Suppressor macrophage treated with lipopolysaccharide for 1 hour (primary cell): Measurements from ENCODE around the gene RANBP17.
"Not testable (repeated sequence)": the region's sequence is repeated elsewhere in the genome, so short reads cannot be mapped to it uniquely, and the experiment has no call there.

Source experiments
- DNase-seq, 3 donors: peaks; one replicate each; pipeline ENCODE4 v3.0.0-alpha.2; 2020 to 2022

RANBP17 gene

DNA sequence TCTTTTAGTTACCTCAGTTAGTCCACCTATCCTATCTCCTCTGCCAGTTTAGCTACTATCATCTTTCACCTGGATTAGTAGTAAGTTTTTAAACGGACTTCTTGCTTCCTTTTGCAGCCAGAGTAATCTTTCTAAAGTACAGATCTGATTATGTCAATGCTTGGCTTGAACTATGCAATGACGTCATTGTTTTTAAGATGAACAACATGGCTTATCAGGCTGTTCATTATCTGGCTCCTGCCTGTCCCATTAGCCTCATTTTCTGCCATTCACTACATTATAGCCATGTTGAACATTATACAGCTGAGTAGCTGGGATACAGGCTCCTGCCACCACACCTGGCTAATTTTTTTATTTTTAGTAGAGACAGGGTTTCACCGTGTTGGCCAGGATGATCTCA is 98.7 kb downstream of the RANBP17 start:
- no peak for DNase-seq

DNA sequence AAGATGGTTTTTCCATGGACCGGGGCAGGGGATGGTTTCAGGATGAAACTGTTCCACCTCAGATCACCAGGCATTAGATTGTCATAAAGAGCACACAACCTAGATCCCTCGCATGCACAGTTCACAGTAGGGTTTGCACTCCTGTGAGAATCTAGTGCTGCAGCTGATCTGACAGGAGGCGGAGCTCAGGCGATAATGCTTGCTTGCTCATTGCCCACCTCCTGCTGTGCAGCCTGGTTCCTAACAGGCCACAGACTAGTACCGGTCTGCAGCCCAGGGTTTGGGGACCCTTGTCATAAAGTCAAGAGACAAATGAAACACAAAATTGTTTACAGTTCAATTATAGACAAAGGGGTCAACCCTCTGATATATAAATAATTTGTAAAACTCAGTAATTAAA is 101.7 kb downstream of the RANBP17 start:
- no peak for DNase-seq

DNA sequence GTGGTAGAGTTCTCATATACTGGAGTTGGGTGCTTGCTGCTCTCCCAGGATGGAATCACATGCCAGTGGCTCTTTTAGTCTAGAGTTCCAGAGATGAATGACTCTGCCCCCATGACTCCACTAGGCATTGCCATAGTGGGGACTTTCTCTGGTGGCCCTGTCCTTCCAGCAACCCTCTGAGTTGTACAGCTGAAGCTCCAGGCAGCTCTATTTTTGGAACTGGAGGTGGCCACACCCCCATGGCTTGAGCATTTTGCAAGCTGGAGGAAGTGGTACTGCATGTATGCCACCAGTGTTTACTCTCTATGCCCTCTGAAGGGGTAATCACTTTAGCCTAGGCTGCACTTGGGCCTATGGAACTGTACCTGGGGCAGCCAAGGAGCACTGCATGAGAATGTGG is 112.6 kb downstream of the RANBP17 start:
- peak; percentile 30 to 69 (median 38) for DNase-seq

DNA sequence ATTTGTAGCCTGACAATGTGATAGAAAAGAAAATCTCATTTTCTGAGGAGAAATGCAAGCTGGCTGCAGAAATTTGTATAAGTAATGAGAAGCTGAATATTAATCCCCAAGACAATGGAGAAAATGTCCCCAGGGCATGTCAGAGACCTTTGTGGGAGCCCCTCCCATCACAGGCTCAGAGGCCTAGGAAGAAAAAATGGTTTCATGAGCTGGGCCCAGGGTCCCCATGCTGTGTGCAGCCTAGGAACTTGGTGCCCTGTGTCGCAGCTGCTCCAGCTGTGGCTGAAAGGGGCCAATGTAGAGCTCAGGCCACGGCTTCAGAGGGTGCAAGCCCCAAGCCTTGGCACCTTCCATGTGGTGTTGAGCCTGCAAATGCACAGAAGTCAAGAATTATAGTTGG is 118.4 kb downstream of the RANBP17 start:
- DNase-seq, result not testable (repeated sequence)

DNA sequence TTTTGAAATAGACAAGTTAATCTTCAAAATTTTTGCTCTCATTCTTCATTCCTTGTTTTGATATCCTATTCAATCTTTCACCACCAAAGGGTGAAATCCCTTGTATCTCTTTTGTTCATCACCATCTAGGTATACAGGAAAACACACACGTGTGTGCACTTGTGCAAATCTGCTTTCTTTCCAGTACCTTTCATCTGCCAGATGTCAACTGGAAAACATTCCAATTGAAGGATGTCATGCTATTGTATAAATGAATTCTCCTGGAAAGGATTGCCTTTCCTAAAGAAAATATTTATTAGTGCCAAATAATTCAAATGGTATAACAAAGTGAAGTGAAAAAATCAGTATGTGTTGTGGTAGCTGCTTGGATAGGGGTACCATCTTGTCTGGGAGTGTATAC is 123.7 kb downstream of the RANBP17 start:
- no peak for DNase-seq

DNA sequence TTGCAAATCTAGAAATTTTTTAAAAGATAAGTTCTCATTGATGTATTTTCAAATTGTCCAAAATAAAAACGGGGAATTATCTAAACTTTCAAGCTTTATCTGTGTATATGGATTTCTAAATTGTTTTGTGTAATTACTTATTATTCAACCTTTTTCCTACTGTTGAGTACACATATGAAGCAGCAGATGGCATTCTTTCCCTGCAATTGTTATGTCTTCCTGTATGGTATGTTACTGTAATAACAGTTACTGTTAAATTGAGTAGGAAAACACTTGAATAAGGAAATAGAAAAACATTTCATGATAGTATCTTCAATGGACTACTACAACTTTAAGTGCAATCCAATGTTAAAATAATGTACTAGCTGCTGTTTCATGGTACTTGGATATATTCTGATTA is 124.8 kb downstream of the RANBP17 start:
- DNase-seq, result peak; percentile 25 to 49 (median 46)

DNA sequence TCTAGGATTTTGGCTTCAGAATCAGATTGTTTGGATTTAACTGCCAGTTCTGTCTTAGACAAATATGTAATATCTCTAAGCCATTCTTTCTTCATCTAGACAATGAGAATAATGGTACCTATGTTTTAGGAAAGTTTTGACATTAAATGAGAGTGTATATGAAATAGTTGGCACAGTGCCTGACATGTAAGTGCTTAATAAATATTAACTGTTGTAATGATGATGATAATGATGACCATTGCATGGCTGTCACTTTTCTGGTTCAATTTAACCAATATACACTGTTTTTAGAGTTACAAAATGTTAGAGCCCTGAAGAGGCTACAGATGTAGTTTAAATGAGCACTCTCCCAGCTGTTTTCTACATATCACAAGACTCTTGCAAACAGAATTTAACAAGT is 131.7 kb downstream of the RANBP17 start:
- no peak for DNase-seq

DNA sequence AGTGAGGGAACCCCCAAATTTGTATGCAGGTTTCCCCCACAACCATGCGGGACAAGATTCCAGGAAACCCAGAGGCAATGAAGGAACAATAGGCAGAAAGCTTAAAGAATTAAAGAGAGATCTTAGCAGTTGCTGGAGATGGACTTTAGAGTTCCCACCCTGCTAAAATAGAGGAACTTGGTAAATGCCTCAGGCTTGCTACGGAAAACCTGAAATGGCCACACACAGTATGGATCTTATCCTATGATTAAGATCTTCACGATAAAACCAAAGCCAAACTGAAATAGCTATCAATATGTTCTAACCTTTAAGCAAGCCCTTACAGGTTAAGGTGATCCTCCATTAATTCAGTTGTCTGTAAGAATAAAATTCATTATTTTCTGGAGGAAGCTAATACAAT is 148.3 kb downstream of the RANBP17 start:
- DNase-seq, result peak; percentile 37 to 56 (median 54)

DNA sequence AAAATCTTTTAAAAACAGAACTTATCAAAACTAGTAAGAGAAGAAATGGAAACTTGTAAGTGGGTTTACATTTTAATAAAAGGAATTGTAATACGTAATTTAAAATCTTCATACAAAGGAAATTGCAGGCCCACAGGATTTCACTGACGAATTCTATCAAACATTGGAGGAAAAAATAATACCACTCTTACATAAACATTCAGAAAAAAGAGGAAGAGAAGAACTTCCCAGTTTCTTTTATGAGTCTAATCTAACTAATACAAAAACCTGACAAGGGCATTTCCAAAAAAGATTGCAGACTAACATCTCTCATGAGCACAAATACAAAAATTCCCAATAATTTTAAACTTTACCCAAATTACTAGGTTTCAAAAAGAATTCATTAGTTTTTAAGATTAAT is 149.0 kb downstream of the RANBP17 start:
- peak; percentile 47 to 84 (median 82) for DNase-seq

DNA sequence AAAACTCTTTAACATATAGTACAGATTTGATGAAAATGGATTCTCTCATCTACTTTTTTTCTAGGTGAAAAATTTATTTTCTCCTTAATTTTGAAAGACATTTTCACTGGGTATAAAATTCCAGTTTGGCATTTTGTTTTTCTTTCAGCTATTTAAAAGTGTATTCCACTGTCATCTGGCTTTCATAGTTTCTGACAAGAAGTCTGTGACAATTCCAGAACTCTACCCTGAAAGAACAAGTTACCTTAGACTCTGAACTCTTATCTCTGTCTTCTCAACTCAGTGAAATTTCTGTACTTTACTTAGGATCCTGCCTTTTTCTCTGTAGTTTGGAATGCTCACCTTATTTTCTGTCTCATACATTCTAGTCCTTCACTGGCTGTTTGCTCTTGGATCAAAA is 161.7 kb downstream of the RANBP17 start:
- DNase-seq, result no peak

DNA sequence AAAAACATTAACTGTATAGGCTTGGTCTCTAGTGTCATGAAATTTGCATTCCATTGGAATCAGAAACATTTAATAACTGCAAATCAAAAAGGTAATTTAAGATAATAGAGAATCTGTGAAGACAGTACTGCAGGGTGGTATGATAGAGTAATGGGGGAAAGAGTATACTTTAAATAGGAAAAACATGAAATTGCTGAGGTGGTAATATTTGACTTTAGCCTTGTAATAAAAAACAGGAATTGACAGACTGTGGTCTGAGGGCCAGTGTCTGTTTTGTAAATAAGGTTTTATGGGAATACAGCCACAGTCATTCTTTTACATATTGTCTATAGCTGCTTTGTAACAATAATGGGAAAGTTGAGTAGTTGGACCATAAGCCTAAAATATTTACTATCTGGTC is 162.3 kb downstream of the RANBP17 start:
- no peak for DNase-seq

DNA sequence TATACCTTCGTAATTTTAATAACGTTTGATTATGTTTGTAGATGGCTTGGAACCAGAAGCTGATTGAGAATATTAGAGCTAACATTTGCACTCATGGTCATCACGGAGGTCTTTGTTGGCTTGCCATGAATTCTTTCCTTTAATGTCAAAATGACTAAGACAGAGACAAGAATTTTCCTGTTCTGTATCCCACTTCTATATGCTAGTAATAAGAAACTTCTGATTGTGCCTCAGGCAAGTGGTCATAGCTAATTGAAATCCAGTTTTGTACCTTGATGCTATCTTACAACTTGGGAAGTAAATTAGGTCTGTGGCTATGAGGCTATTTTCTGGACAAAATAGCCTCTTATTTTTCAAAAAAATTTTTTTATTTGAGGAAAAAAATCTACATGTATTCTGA is 167.6 kb downstream of the RANBP17 start:
- DNase-seq, result no peak

DNA sequence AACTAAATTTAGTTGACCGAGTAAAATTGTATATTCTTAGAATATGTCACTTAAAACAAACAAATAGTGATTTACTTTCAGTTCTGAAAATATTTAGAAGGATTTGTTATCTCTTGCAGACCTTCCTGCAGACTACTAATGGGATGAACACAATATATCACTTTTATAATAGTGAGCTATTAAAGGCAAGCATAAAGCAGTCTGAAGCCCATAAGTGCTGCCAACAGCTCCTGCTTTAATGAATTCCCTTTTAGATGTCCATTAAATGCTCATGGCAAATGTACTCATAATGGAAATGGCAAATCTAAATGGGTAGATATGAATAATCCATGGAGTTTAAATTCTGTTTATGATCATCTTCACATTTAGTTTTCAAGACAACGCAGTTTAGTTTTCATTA is 170.2 kb downstream of the RANBP17 start:
- no peak for DNase-seq

DNA sequence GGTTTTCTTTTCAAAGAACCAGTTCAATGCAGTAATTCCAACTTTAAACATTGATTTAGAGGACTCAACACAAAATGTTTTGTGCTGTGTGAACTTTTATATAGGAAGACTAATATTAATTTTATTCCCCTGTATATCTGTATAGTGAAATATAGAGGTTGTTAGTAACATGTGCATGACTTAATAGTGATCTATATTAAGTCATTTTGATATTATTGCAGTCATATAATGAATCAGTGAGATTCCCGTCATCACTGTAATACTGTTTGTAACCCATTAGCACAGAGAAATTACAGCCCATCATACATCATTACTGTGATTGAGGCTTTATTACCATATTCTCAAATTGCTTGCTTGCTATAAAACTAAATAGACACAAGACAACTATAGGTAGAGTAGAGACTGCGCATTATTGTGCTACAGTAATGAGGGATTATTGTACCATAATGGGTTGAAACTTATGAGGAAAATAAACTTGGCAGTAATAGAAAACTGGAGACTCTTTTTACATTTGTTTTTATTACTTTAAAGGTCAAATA is 170.7 kb downstream of the RANBP17 start:
- DNase-seq, result no peak

DNA sequence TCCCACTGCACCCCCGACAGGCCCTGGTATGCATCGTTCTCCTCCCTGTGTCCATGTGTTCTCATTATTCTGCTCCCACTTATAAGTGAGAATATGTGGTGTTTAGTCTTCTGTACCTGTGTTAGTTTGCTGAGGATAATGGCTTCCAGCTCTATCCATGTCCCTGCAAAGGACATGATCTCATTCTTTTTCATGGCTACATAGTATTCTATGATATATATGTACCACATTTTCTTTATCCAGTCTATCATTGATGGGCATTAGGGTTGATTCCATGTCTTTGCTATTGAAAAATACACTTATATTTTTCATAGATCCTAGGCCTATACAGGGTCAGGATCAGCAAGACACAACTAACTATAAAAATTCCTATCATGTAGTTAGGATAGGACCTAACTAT is 180.1 kb downstream of the RANBP17 start:
- DNase-seq, result not testable (repeated sequence)

DNA sequence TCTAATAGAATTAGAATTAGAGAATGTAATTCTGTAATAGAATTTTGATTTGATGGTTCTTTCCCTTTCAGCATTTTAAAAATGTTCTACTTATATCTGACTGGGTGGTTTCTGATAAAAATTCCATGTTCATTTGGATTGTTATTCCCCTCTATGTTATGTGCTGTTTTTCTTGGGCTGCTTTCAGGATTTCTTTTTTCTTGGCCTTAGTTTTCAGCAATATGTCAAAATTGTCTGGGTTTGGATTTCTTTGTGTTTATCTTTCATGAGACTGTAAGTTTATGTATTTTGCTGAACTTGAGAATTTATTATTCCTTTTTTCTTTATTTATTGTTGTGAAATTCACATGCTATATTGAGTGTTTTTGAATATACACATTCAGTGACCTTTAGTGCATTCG is 189.1 kb downstream of the RANBP17 start:
- no peak for DNase-seq

DNA sequence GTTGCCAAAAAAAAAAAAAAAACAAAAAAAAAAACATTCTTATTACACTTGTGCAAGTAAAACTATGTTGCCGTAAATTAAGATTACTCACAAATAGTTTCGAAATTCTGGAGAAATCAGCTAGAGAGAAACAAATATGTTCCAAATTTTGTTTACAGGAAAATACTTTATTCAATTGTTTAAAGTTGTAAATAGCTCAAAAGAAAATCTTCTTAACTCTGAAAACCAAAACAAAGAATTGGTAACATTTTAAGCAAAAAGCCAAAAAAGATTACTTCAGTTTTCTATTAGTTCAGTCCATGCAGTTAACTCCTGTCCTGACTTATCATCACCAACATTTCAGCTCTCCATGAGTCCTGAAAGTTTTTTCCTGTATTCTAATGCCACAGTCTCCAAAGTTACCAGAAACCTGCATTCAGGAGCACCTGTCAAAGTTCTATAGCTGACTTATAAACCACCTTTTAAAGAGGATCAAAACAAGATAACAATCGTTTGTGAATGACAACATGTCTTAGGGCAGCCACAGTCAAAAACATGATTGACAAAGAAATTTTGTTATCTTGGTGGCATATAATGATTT is 194.1 kb downstream of the RANBP17 start:
- DNase-seq, result peak in 1 of 3 donors; percentile 1

DNA sequence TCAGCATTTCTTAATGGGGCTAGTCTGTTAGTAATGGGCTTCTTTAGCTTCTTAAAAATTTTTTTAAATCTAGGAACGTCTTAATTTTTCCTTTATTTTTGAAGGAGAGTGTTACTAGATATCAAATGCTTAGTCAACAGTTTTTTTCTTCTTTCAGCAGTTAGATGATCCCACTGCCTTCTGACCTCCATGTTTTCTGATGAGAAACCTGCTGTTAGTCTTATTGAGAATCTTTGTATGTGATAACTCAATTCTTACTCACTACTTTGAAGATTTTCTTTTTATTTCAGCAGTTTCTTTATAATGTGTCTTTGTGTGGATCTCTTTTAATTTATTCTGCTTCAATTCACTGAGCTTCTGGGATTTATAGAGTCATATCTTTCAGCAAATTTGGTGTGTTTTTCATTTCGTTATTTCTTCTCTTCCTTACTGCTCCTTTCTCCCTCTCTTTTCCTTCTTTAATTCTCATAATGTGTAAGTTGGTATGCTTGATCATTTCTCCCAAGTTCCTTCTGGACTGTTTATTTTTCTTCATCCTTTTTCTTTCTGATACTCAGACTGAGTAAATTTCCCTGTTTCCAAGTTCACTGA is 205.8 kb downstream of the RANBP17 start:
- DNase-seq, result no peak

DNA sequence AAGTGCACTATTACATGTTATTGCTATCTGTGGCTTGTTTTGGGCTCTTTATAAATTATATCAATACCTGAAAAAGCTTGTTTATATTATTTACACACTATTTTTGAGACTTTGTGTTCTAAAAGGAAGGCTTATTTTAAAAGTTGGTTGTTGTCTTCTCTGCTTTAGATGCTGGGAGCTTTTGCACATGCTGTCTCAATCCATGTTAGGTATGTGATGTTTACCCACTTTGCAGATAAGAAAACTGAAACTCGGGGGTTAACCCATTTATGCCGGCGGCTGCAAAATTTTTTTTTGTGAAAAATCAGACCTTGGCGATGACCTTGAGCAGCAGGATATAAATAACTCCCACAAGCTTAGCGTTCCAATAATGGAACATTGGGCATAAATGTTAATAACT is 212.9 kb downstream of the RANBP17 start:
- no peak for DNase-seq

DNA sequence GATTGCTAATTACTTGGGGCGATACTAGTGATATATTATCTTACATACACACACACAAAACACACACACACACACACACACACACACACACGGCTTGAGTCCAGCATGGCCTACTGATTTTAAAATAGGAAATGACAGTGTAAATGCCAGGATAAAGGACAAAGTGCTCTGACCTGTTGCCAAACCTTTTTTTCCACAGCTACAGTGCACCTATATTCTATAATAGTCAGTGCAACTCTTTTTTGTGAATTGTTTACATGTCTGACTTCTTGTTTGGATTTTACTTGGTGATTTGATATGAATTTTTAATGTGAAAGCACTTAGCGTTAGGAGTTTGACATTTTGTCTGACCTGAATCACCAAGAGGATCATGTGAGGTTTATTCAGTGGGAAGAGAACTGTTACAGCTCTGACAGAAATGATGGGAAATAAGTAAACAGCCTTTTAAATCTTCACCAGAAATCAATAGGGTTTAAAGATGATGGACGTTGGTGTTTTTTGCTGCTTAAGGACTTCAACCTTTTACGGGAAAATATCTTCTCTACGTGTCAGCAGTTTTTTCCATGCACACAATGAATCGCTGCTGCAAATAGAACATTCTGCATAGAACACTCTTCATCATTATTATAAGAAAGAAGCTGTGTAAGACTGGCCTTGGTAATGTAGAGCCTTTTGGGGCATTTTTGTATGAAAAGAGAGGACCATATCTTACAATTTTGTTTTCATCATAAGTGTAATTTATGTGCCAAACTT is 218.5 kb downstream of the RANBP17 start:
- no peak for DNase-seq

DNA sequence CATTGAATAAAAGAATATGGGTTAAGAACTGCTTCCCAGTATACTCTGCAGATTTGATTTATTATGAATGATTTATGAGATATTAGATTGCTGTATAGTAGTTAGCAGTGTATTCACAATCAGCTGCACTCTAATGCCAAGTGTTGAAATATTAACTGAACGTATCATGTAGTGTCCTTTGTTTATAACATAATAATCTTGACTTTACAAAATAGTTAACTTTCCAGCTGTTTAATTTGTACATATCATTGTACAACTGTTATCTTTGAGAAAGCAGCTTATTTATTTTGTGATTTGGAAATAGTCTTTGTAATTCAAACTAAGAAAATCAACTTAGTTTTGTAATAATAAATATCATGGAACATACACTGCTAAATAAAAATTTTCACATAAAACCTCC is 219.5 kb downstream of the RANBP17 start:
- DNase-seq, result no peak

DNA sequence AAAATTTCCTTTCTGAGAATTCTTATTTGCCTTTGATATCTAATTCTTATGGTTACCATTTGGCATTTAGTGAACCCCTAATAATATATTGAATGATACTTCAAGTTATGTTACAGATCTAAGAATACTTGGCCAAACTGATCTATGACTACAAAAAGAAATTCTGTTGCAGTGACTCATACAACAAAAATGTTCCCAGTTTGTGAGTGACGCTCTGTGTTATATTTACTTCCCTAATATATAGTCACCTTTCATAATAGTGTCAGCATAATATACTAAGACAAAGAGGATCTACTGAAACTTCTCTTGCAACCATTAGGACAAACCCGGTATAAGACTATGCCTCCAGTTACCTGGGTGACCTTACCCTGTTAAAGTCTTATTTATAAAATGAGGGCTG is 230.4 kb downstream of the RANBP17 start:
- peak; percentile 2 to 47 (median 47) for DNase-seq

DNA sequence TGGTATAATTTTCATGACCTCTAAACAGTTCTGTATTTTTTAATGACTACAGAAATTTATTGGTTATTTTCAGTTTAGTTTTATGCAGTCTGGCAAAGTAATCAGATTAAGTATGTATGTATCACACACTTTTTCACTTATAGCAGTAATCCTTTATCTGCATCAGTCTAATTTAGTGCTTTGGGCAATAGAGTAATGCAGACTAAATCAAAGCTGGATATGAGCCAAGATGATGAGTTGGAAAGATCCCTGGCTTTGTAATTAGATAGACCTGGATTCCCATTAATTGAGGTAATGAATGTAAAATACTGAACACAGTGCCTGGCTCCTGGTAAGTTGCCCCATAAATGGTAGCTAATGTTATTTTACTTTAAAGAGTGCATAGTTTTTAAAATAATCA is 231.8 kb downstream of the RANBP17 start:
- DNase-seq, result no peak

DNA sequence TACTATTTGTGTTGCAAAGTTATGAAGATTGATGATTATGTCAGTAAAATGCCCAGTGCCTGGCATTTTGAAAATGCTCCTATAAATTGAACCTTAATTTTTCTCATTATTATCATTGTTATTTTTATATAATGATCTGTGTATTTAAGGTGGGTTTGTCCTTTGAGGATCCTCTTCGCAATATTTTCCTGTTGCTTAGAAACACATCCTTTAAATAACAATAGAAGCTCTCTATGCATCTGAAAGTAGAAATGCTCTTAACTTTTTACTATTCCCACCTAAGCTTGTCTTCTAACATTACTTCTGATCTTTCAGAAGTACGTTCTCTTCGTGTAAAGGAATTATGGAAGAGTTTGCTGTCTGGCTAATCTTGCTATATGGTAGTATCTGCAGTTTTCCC is 232.5 kb downstream of the RANBP17 start:
- DNase-seq, result no peak
